GM21515 (cell line): ENCODE measurements around the gene TRA2B.

Source experiments
- ATAC-seq: cut with Tn5 transposase; IDR thresholded peaks from one replicate; pipeline ENCODE4 v1.9.1; 2021; ENCODE audit not compliant: unreplicated experiment

TRA2B gene

DNA sequence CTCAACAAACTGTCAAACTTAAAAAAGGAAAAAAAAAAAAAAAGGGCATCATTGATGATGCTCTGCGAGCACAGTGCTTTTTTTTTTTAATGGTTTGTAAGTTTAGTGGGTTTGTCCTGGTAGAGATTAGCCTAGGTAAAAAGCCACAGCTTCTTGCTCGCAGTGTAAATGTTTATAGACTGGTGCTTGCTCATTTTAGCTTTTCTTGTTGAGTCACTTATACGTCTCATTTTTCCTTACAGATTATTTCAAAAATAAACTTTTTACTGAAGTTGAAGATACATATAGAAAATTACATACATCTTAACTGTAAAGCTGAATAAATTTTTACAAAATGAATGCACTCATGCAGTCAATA is 16.5 kb upstream of the TRA2B start:
- no peak for ATAC-seq

DNA sequence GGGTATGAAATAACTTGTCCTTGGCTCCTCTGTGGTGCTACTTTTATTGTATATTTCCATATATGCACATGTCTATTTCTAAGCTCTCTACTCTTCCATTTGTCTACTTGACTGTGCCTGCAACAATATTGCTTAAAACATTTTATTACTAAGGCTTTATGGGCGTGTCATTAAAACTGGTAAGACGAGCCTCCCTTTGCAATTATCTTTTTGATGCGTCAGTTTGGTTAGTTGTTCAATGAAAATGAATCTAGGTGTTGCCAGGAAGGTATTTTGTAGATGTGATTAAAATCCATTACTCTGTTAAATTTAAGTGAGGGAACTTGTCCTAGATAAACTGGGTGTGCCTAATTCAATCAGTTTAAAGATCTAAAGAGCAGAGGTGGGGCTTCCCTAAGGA is 12.9 kb upstream of the TRA2B start:
- no peak for ATAC-seq

DNA sequence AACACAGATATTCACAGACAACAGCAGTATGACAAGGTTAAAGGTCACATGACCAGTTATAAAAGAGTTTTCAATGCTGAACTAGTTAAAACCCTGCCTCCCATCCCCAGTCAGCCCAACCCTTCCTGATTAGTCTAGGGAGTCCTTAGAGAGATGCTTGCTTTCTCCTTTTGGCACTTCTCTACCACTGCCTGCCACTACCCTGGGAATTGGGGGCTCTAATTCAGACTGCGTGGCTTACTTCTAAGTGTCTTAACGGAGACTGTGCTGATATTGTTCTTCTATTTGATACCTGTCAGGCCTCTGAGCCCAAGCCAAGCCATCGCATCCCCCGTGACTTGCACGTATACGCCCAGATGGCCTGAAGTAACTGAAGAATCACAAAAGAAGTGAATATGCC is 11.7 kb upstream of the TRA2B start:
- no peak for ATAC-seq

DNA sequence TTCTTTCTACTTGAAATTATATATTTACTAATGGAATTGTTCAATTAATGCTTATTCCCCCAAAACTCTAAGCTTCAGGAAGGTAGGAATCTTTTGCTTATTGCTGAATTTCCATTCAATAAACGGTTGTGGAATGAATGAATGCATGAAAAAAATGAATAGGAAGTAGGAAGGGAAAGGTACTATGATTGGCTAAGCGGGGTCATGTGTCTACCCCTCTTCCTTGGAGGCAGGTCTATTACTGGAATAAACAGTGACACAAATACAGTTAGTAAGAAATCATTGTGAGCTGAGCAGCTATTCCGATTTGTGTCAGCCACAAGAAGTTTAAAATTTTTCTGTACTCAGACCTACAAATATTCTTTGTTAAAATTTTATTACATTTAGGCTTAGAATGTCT is 10.5 kb upstream of the TRA2B start:
- ATAC-seq = no peak

DNA sequence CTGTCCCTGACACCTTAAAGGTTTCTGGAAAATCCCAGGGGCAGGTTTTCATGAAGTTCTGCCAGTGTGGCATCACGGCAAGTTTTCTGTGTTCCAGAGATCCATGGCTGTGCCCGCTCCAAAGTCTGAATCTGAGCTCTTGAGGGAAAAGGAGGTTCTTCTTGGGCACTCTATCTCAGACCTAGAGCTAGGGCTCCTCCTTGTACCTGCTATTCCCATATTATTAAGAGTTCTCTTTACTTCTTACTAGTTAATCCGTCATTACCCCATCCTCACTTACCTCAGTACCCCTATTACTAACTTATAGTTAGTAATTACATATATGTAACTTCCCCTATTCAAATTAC is 5.9 kb upstream of the TRA2B start:
- ATAC-seq = peak; percentile 8

DNA sequence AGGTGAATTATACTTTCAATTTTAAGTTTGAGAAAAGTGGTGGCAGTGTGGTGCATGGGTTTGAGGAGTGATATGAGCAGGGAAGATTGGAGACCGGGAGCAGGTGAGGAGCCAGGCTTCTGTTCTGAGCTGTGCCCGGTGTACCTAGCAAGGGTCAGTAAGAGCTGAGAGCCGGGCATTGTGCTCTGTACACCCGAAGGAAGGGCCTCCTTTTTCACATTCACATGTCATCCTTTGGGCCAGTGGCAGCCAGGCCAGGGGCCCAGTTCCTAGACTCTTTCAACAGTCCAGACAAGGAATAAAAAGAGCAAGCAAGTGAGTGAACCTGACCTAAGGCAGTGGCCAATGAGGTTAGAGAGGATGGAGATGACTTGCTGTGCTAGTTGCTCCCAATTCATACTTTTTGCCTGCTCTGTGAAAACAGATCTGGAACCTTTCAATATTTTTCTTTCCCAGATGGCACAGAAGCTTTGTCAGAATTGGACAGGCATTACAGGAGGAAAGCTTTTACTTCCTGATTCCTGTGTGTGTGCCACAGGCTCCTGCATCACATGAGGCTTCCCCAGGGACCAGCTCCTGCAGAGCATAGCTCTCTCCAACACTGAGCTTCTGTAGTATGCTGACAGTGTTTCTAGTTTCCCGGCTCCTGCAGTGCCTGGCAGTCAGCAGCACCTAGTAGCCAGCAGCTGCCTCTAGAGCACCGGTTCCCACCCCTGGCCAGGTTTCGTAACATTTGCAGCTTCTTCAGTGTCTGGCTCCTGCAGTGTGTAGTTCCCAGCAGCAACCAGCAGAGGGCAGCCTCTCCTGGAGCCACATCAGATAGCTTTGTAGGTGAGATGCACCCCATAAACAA is 5.3 kb upstream of the TRA2B start:
- ATAC-seq = peak; percentile 92

DNA sequence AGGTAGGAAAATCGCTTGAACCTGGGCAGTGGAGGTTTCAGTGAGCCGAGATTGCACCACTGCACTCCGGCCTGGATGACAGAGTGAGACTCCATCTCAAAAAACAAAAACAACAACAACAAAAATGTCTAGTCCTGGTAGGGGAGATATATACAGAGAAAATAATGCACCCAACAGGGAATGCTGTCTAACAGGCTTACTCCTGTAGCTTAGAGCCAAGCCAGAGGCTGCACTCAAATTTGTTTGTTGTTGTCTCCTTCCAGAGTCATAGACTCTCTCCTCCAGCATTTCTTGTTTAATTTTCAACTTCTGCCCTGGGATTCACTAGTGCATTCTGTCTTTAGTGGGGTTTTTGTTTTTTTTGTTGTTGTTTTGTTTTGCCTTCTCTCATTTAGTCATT is 4.6 kb upstream of the TRA2B start:
- ATAC-seq = no peak

DNA sequence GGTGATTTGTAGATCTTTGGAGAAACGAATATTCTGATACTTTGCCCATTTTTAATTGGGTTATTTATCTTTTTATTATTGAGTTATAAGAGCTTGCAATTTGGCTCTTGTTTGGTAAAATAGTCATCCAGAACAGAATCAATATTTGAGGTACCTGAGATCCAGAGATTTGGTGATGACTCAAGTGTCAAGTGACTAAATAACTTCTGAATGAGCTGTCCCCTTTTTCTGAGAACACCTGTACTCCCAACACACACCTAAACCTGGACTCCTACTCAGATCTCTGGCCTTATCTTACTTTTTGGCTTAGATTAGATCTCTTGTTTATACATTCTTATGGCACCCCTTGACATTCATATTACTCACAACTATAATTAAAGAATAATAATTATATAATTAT is 3.1 kb upstream of the TRA2B start:
- ATAC-seq = no peak

DNA sequence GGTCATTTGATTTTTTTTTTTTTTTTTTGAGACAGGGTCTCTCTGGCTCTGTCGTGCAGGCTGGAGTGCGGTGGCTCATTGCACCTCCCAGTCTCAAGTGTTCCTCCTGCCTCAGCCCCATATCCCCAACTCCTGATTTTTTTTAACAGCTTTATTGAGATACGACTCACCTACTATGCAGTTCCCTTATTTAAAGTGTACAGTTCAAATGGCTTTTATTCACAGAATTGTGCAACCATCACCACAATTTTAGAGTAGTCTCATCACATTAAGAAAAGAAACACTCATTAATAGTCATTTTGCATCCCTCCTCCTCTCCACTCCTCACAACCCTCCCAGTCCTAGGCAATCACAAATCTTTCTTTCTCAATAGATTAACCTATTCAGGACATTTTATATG is 1.9 kb upstream of the TRA2B start:
- ATAC-seq = no peak

DNA sequence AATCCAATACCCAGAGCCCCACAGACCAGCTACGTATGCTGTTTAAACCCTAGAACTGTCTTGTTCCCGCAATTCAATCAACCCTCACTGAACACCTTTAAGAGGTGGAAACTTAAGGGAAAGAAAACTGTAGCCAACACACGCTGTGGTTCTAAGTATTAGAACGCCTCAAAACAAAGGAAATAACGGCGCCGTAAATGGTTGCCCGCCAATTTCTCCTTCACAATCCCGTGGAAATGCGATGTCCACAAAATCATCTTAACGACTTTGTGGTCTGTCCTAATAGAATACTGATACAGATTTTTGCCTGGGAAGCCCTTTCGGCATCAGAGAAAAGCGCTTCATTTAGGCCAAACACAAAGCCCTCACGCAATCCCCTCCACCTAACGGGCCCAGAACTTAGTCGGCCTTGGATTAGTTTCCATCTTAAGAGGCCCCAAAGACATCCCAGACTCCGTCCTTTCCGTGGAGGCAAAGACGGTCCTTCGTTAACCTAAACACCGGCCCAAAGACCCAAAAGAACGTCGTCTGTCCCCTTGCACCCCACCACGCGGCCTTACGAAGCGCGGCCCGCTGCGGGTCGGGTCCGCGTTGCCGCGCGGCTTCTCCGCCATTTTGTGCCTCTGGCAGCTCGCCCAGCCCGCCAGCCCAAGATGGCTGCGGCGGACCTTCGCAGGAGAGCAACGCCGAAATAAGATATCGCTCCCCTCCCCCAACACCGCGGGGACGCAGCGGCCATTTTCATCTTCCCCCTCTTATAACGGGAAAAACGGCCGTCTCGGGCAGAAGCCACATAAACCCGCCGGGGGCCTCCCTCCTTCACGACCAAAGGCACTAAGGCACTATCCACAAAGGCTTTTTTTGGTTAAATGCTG is 763 bp downstream of the TRA2B start:
- ATAC-seq = peak; percentile 48

DNA sequence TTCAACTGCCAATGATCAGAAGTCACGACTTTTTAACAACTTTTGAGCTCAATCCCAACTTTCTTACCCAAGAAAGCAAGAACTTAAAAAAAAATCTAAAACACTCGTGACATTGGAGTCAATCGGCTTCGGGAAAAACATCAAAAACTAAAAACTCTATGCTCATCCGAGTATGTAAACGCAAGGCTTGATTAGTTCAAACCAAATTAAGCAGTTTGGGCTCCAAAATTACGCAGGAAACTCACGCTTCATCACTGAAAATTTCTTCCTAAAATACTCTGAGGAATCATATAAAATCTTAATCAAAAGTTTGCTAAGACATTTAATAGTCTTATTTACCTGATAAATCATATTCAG is 1.6 kb downstream of the TRA2B start:
- ATAC-seq = no peak

DNA sequence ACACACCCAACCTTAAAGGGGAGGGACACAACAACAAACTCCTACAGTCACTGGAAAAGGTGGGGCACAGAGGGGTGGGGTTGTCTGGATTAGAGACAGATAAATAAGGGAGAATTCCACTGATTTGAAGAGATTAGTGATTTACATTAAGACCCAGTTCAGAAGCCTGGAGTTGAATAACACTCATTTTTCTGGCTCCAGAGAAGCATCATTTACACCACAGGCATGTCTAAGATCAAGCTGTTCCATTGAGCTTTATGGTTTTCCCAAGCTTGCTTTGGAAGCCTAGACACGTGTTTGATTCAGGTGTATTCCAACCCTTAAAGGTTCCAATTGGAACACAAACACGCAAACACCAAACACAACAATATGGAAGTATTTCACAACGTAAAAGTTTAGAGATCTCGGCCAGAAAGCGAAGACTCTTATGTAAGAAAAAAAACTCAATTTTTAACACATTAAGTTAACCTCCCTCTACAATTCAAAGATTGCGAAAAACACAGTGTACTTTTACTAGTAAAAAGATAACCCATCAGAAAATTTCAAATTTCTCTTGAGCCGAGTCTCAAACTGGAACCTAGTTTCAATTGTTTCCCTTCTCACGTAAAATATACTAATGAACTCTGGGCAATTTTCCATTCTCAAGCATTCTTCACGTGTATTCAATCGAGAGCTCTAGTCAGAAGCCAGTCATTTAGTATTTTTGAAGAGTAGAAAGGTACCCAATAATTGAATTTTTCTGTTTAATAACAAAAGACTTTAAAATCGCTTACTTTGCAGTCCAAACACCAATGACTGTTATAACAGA is 2.1 kb downstream of the TRA2B start:
- ATAC-seq = no peak

DNA sequence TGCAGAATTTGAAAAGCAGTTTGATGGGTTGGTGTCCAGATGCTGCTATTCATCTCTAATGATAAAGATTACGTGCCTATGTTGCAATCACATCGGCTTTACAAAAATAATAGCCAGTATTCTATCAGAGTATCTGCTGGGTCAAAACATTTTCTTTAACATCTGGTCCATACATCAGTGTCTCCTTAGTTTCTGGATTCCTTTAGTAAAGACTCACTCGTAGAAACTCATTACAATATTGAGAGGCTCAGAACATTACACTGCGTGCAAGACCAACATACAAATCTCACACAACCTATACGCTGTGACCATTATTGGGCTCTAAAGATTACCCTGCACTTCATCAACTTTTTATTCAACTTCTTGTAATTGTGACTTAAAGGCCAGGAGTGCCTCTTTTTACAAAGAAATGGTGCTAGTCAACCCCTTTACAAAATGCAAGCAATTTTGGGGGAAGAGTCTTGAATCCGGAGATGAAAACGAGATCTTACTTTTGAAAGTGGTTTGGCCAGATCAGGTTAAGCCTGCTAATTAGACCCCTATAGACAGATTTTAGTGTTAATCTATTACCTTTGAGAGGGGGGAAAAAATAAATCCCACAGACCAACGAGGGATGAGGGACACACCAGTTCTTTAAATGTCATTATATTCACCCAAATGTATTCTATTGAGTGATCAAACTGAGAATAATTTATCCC is 2.9 kb downstream of the TRA2B start:
- no peak for ATAC-seq

DNA sequence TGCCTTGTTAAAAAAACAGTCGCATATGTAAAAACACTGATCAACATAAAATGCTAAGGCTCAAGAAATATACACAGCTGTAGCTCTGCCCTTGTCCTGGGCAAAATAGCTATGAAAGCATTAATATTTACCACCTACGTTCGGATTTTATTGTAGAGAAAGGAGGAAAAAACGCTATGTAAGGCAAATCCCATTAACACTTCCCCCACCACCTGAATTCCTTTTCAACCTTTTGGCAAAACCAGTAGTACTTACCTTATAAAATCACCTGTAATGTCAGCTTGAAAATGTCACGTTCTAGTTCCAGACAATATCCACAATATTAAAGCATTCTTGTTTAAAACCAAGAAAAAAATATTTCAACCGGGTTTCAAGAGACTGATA is 3.6 kb downstream of the TRA2B start:
- ATAC-seq = no peak

DNA sequence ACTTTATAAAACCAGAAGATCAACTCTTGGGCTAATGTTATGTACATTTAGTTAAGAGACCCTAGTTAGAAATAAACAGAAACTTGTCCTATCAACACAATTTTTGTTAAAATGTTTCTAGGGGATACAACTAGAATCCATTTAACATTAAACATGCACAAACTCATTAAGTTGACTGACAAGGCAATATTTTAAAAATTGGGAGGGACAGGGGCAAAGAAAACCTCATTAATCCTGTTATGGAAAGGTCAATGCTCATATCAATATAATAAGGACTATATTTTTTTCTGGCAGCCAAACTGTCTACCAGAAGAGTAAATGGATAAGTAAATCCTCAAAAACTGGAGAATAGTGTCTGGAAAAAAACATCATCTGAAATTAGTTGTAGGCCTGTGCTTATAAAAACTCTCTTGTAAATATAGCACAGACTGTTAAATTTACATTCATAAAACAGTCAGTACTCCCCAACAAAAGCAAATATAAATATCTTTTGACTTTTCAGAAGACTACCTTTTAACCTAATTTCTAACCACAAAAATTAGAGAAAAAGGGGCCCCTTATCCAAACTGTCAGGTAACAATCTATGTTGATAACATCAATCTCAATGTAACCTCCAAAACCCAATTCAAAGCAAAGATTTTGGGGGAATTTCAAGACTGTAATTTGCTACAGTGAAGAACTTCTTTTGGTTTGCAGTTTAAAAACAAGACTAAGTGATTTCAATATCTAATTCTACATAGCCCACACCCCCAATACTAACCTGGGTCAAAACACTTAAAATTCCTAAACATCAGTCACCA is 4.2 kb downstream of the TRA2B start:
- ATAC-seq = no peak

DNA sequence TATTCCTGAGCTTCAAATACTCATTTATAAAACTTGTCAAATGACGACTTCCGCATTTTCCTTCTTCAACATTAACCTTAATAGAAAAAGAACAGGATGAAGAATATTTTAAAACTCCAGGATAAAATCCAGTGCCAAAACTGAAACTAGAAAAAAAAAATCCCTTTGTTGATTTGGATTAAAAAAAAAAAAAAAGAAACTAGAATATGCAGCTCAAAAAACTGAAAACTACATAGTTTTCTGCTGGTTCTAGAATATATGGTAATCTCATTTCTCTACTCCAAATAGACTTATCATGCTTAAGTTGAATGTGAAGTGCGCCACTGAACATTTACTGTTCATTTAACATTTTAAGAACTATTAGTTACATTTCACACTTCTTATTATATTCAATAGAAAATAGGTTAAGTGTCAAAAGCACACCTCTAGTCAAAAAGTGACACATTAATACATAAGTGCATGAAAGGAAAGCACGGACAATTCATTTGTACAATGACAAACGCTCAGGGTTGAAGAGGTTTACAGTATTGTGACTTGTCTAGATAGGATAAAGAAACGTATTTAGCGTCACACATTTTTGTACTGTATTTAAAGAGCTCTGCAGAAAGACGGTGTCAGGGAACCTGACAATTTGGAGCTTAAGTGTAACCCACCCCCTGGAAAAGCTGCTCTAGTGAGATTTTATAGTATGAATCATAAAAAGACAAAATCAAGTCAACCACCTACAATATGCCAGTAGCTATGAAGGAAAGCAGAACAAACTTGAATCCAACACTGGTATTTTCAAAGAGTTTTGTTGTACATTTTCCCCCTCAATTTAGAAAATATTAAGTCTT is 5.8 kb downstream of the TRA2B start:
- no peak for ATAC-seq

DNA sequence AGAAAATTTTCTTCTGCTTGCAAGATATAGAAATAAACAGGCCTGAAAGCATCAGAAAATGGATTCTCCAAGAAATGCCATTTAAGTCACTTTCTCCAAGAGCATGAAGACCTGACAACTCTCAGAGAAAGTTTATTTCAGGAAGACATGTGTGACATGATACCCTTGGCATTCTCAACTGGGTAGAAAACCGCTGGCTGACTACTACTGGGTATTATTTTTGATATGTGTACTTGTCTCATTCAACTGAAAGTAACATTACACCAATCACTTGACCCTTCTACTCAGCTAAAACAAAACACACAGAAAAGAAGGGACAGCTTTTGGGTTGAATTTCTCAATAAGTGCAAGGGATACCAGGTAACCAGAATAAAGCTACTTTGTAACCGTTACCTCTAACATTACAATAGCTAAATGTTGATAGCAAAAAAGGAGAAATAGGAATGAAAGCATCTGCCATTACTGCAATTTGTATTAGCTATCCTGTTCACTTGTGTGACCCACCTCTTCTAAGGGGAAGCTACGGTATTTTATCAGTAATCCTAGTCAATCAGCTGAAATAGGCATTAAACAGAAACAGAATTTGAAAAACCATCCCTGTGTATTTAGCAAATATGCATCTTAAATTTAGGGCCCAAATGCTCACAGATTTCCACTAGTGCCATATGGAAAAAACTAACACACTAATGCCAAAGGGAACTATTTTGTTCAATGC is 7.3 kb downstream of the TRA2B start:
- no peak for ATAC-seq

DNA sequence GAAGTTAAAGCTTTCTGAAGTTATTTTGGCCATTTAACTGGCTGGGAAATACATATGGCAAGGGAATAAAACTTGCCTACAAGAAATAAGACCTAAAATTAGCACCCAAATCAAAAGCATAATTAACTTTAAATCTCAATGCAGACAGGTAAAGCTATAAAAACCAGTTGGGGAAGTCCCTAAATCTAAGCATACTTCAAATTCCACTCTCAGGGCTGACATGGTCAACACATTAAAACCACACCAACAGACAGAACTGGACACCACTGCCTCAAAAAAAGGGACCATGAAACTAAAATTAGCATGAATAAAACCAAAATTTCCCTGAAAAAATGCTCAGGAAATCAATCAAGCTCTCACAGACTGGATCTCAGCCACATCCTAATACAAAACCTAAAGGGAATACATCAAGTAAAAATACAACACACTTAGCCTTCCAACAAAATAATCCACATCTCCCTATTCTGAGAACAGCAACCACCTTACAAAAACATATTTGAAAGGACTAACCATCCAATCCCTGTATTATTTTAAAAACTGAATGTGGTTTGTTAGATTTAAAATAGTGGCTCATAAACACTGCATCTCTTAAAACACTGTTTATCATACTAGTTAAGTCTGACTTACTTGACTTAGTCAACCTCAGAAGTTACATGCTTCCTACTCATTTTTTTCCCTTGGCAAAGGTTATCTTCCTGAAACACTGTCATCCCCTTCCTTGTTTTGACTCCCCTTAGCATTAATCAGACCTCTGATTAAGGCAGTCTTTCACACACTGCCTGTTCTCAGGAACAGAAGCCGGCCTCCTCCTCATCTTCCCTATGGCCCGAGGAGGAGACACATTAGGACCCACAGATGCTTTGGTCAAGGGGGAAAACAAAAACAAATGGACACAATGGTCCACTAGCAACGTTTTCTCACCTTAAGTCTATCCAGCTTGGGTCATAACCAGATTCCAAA is 8.3 kb downstream of the TRA2B start:
- no peak for ATAC-seq
